ENCODE results near the gene RBCK1.

- no peak for TF ChIP-seq CTCF (IDR thresholded peaks at IDR 0.05 in 8 of 11, conservative IDR thresholded peaks at IDR 0.05 in 3 of 11)
- no peak for TF ChIP-seq POLR2A (IDR thresholded peaks at IDR 0.05)
Measured at GRCh38 chr20:378961-379336, 29.1 kb upstream of the RBCK1 start.
